K562 (cell line): Measurements from ENCODE around the gene SH3GLB2. TPM values are rescaled to one million over a fixed set of nuclear protein-coding genes. Genes with fewer than 3 reads are reported as not detected.
A peak's percentile ranks its signal among the peaks of the same experiment; 100 is the strongest.

Experiments used
- CTCF ChIP-seq, 3 experiments: IDR thresholded peaks in 2 of 3; conservative IDR thresholded peaks in 1 of 3; 2 replicates each; pipeline ENCODE4 v1.5.1; 2011 to 2012; ENCODE audit warnings: low read length in 3 of 3, mild to moderate bottlenecking in 3 of 3, control low read depth in 2 of 3, improper control_type of control experiment in 1 of 3, inconsistent platforms in 1 of 3, low read depth in 1 of 3, mixed read lengths in 1 of 3, moderate library complexity in 1 of 3; ENCODE audit not compliant: insufficient read depth in 2 of 3
- ETV6 ChIP-seq, 3 experiments: fragments of 150-350 bp in 1 of 3; sonication (generic) in 1 of 3; formaldehyde crosslinking in 1 of 3; IDR thresholded peaks; 2 replicates each; pipeline versions ENCODE4 v1.6.1 to v1.8.0; 2014 to 2022; ENCODE audit warnings: borderline replicate concordance in 2 of 3, low read depth in 2 of 3, antibody characterized with exemption in 1 of 3, low read length in 1 of 3, mild to moderate bottlenecking in 1 of 3, missing genetic modification reagents in 1 of 3
- FOXK1 ChIP-seq: sonication (generic); formaldehyde crosslinking; IDR thresholded peaks from 2 replicates; pipeline ENCODE4 v1.8.0; 2022; ENCODE audit warnings: missing genetic modification reagents, mild to moderate bottlenecking, borderline replicate concordance
- FOXP1 ChIP-seq: sonication (generic); formaldehyde crosslinking; IDR thresholded peaks from 2 replicates; pipeline ENCODE4 v1.8.0; 2022; ENCODE audit warnings: mild to moderate bottlenecking, missing genetic modification reagents
- HINFP ChIP-seq: fragments of 450-650 bp; conservative IDR thresholded peaks from 2 replicates; pipeline ENCODE4 v1.6.1; 2016; ENCODE audit warnings: missing genetic modification characterization, low read depth, mild to moderate bottlenecking, control low read depth, missing compliant biosample characterization
- NCOA6 ChIP-seq: fragments of 450-650 bp; IDR thresholded peaks from 2 replicates; pipeline ENCODE4 v1.6.1; 2017; ENCODE audit warnings: mild to moderate bottlenecking
- PREB ChIP-seq: sonication (generic); formaldehyde crosslinking; IDR thresholded peaks from 2 replicates; pipeline ENCODE4 v1.8.1; 2023; ENCODE audit warnings: mild to moderate bottlenecking, missing genetic modification reagents
- SRF ChIP-seq, 2 experiments: fragments of 250-450, 450-650 bp in 1 of 2; sonication (Bioruptor Pico) in 1 of 2; sonication (generic) in 1 of 2; formaldehyde crosslinking; IDR thresholded peaks; 2 replicates each; pipeline versions ENCODE4 v1.5.0 to v1.5.1; 2020 to 2022; ENCODE audit warnings: mild to moderate bottlenecking in 1 of 2, missing genetic modification reagents in 1 of 2
- TCF7L2 ChIP-seq: fragments of 150-350 bp; IDR thresholded peaks from 2 replicates; pipeline ENCODE4 v1.6.1; 2016; ENCODE audit warnings: low read depth, mild to moderate bottlenecking, low read length, moderate library complexity
- polyA plus RNA-seq, 8 experiments: library from polyadenylated mRNA; depleted of rRNA in 4 of 8; stranded (reverse) in 5 of 8; unstranded in 3 of 8; fragments of >200 nt; fragmentation: Nextera tagmentation in 2 of 8; fragmentation: Illumina TruSeq in 1 of 8; extraction: Ambion mirVana in 2 of 8; extraction: Trizol in 1 of 8; gene quantifications; 2 replicates each; pipeline versions ENCODE4 v1.2.1 to v1.2.3, GENCODE V29; 2011 to 2014; ENCODE audit warnings: inconsistent platforms in 1 of 8, missing spikeins in 1 of 8
- total RNA-seq, 7 experiments: library from RNA; depleted of rRNA in 6 of 7; stranded (reverse); fragments of >200 nt in 6 of 7; fragmentation: Illumina TruSeq in 2 of 7; extraction: Trizol in 2 of 7; gene quantifications; 2 replicates each; pipeline versions ENCODE4 v1.2.1 to v1.2.3, GENCODE V29; 2011 to 2021; ENCODE audit warnings: low replicate concordance in 1 of 7
- TF ChIP-seq, protein P1 (sequence below): fragments of 250-450 bp; sonication (Bioruptor Pico); IDR thresholded peaks from 2 replicates; pipeline ENCODE4 v1.5.0; 2020; ENCODE audit warnings: mild to moderate bottlenecking, borderline replicate concordance

The SH3GLB2 gene
- total and polyA plus RNA-seq, 9 of the 15 experiments (the other 6 are each of a cell fraction or from before 2014, with no cell fraction given): 0.20 to 118 (median 58.8) TPM

DNA sequence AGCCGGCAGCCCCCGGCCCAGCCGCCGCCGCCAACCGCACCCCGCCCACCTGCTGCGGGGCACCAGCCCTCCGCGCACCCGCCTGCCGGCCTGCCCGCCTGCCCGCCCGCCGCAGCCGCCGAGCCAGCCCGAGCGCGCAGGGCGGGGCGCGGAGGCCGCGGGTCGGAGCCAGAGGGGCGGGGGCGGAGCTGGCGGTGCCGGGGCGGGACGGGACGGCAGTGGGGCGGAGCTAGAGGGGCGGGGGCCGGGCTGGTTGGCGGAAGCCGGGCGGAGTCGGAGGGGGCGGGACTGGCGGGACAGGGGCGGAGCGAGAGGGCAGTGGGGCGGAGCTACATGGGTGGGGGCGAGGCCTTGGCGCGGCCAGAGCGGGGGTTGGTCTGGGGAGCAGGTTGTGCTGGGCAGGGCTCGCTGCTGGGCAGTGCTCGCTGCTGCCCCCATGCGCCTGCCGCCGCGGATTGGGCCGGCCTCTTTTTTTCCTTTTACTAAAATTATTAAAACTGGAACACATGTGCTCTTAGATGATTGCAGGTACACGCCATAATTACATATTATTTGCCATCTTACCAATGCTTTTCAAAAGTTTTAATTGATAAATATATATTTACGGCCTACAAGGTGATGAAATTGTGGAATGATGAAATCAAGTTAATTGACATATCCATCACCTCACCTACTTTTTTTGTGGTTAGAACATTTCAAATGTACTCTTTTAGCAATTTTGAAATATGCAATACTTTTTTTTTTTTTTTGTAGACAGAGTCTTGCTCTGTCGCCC is at the start of gene SH3GLB2 (continued):
- no peak for TF ChIP-seq FOXK1
- peak; percentile 77 to 92 (median 88) for TF ChIP-seq CTCF (IDR thresholded peaks at IDR 0.05 in 2 of 3, conservative IDR thresholded peaks at IDR 0.05 in 1 of 3; ENCODE audit: insufficient read depth in 2 of 3, low read depth in 1 of 3, low read length in 3 of 3)
- TF ChIP-seq SRF (CRISPR knock-in tag; IDR thresholded peaks at IDR 0.05): 0 out of 4 replicates have a peak, but pooled peaks of 1 of the 2 experiments have one; percentile 24
- no peak for TF ChIP-seq TCF7L2
- peak; percentile 27; the same call in 1 of the 2 replicates for TF ChIP-seq FOXP1 (CRISPR knock-in tag)
- TF ChIP-seq ETV6 (IDR thresholded peaks at IDR 0.05; ENCODE audit: borderline replicate concordance in 1 of 2, low read depth in 2 of 2, low read length in 1 of 2): no peak
- TF ChIP-seq ETV6 (CRISPR knock-in tag; IDR thresholded peaks at IDR 0.05; ENCODE audit: borderline replicate concordance): no peak
- TF ChIP-seq, protein P1, sequence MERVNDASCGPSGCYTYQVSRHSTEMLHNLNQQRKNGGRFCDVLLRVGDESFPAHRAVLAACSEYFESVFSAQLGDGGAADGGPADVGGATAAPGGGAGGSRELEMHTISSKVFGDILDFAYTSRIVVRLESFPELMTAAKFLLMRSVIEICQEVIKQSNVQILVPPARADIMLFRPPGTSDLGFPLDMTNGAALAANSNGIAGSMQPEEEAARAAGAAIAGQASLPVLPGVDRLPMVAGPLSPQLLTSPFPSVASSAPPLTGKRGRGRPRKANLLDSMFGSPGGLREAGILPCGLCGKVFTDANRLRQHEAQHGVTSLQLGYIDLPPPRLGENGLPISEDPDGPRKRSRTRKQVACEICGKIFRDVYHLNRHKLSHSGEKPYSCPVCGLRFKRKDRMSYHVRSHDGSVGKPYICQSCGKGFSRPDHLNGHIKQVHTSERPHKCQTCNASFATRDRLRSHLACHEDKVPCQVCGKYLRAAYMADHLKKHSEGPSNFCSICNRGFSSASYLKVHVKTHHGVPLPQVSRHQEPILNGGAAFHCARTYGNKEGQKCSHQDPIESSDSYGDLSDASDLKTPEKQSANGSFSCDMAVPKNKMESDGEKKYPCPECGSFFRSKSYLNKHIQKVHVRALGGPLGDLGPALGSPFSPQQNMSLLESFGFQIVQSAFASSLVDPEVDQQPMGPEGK (CRISPR knock-in tag): no peak
- TF ChIP-seq NCOA6: no peak
- TF ChIP-seq PREB (CRISPR knock-in tag): no peak
- TF ChIP-seq HINFP (tag): no peak
- TF ChIP-seq, all 486 proteins: peak for 31
